ENCODE data around the gene ZC3H4. TPM values are rescaled to one million over a fixed set of nuclear protein-coding genes. Genes with fewer than 3 reads are reported as not detected.
"Not testable (repeated sequence)": the region's sequence is repeated elsewhere in the genome, so short reads cannot be mapped to it uniquely, and the experiment has no call there.

Gene ZC3H4
- total RNA-seq, 2 experiments from 2014 or later, result 77.1 to 78.6 TPM

DNA sequence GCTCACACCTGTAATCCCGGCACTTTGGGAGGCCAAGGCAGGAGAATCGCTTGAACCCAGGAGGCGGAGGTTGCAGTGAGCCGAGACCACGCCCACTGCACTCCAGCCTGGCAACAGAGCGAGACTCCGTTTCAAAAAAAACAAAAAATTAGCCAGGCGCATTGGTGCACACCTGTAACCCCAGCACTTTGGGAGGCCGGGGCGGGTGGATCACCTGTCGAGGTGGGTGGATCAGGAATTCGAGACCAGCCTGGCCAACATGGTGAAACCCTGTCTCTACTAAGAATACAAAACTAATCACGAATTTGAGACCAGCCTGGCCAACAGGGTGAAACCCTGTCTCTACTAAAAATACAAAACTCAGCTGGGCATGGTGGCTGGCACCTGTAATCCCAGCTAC is 35.2 kb downstream of the ZC3H4 start:
- CTCF ChIA-PET, result interaction anchor here (0.8 to 5.4 kb wide), 10 partner anchors 13 to 166 kb away, joined by 3 to 82 read pairs (median 8); partner anchors contain the start of genes SAE1 and ZC3H4
- POLR2A ChIA-PET, result interaction anchor here (0.9 kb wide), 1 partner anchor 166 kb away, joined by 5 read pairs; no protein-coding TSS in a partner anchor
- not testable (repeated sequence) for H3K27ac Mint-ChIP-seq; H3K4me1 Mint-ChIP-seq (ENCODE audit: low read depth); H3K9me3 Mint-ChIP-seq; H3K27me3 Mint-ChIP-seq; H3K4me3 Mint-ChIP-seq; DNase-seq
- intact Hi-C loops (cut with micrococcal nuclease), result loop anchor here (2.0 kb wide), 1 partner anchor 34 kb away; the partner anchor contains the start of gene ZC3H4
- peaks cover 45% of the 10 kb centered on the region for H3K36me3 Mint-ChIP-seq

GRCh38 chr19:47075941-47076340 is 37.6 kb downstream of the ZC3H4 start:
- no peak for DNase-seq
- Mint-ChIP-seq H3K36me3 (peaks cover 48% of the 10 kb centered on the region), H3K4me1 (ENCODE audit: low read depth) (peaks cover 3% of the 10 kb centered on the region), H3K9me3 (no peaks in the 10 kb centered on the region), H3K4me3 (no peak overlapping the region), H3K27me3 (no peaks in the 10 kb centered on the region), H3K27ac (no peak overlapping the region)
- ChIA-PET POLR2A (no interaction called here), CTCF (interaction anchor here (1.3 kb wide), 1 partner anchor 50 kb away, joined by 6 read pairs; no protein-coding TSS in a partner anchor)
- intact Hi-C loops (cut with micrococcal nuclease), result no loop called here

DNA sequence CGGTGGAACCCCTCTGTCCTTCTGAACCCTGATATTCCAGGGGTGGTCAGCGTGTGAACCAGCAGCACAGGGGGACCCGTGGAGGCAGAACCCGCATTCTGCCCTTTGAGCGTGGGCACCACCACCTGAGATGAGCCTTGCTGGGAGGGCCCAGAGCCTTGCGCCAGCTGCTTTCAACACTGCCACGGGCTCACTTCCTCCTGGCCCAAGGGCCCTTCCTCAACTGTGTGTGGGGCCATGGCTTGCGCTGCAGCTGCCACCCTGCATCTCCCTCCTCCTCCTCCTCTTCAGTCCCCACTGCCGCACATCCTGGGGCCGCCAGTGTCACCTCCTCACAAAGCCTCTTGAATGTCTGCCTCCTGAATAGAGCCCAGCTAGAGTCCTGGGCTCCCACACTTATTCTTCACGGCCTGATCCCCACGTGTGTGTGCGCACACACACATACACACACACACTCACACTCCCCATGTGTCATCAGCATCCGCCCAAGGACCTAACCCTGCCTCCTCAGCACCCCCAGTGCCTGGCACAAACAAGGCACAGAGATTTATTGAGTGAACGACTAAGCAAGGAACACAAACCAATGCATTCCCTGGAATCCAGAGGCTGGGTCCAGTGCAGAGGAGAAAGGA is 38.3 kb downstream of the ZC3H4 start:
- ChIA-PET POLR2A (no interaction called here), CTCF (interaction anchor here (1.0 to 1.3 kb wide), 2 partner anchors 50 to 169 kb away, joined by 3 to 6 read pairs; no protein-coding TSS in a partner anchor)
- H3K27me3 Mint-ChIP-seq, result no peaks in the 10 kb centered on the region
- peaks cover 3% of the 10 kb centered on the region for H3K4me1 Mint-ChIP-seq (ENCODE audit: low read depth)
- H3K36me3 Mint-ChIP-seq, result peaks cover 50% of the 10 kb centered on the region
- intact Hi-C loops (cut with micrococcal nuclease), result no loop called here
- no peak for DNase-seq
- H3K27ac Mint-ChIP-seq, result peak overlapping the region; percentile 36
- no peak overlapping the region for H3K4me3 Mint-ChIP-seq
- H3K9me3 Mint-ChIP-seq, result no peaks in the 10 kb centered on the region

- Mint-ChIP-seq H3K9me3 (no peaks in the 10 kb centered on the region), H3K27me3 (no peaks in the 10 kb centered on the region), H3K4me3 (no peak overlapping the region), H3K36me3 (peaks cover 52% of the 10 kb centered on the region), H3K27ac (no peak overlapping the region), H3K4me1 (ENCODE audit: low read depth) (peaks cover 3% of the 10 kb centered on the region)
- CTCF ChIA-PET, result interaction anchor here (1.0 kb wide), 1 partner anchor 170 kb away, joined by 3 read pairs; no protein-coding TSS in a partner anchor
- intact Hi-C loops (cut with micrococcal nuclease), result no loop called here
- POLR2A ChIA-PET, result no interaction called here
- no peak for DNase-seq
These were observed 39.0 kb downstream of the ZC3H4 start for GRCh38 chr19:47074621-47075020.

GRCh38 chr19:47073574-47073973 is 40.0 kb downstream of the ZC3H4 start:
- H3K27me3 Mint-ChIP-seq, result no peaks in the 10 kb centered on the region
- DNase-seq, result no peak
- H3K4me3 Mint-ChIP-seq, result no peak overlapping the region
- H3K4me1 Mint-ChIP-seq (ENCODE audit: low read depth), result peaks cover 3% of the 10 kb centered on the region
- H3K27ac Mint-ChIP-seq, result no peak overlapping the region
- H3K9me3 Mint-ChIP-seq, result no peaks in the 10 kb centered on the region
- peaks cover 53% of the 10 kb centered on the region for H3K36me3 Mint-ChIP-seq
- intact Hi-C loops (cut with micrococcal nuclease), result no loop called here
- CTCF ChIA-PET, result no interaction called here
- POLR2A ChIA-PET, result no interaction called here

DNA sequence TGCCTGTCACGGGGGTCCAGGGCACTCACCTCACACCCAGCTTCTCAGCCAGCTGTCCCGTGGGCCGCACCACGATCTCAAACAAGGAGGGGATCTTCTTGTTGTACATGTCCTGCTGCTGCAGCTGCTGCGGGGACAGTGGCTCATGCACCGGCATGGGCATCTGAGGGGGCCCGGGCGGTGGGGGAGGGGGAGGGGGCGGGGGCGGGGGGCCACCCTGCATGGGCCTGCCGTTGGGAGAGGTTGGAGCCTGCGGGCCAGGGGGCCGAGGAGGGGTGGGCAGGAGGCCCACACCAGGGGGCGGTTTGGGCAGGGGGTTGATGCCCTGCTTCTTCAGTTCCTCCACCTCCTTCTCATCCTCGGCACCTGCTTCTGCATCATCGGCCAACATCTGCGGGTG is 41.3 kb downstream of the ZC3H4 start:
- Mint-ChIP-seq H3K9me3 (no peaks in the 10 kb centered on the region), H3K27ac (no peak overlapping the region), H3K27me3 (no peaks in the 10 kb centered on the region), H3K4me1 (ENCODE audit: low read depth) (peaks cover 3% of the 10 kb centered on the region), H3K4me3 (no peak overlapping the region), H3K36me3 (peaks cover 52% of the 10 kb centered on the region)
- ChIA-PET POLR2A (no interaction called here), CTCF (no interaction called here)
- intact Hi-C loops (cut with micrococcal nuclease), result no loop called here
- DNase-seq, result no peak

DNA sequence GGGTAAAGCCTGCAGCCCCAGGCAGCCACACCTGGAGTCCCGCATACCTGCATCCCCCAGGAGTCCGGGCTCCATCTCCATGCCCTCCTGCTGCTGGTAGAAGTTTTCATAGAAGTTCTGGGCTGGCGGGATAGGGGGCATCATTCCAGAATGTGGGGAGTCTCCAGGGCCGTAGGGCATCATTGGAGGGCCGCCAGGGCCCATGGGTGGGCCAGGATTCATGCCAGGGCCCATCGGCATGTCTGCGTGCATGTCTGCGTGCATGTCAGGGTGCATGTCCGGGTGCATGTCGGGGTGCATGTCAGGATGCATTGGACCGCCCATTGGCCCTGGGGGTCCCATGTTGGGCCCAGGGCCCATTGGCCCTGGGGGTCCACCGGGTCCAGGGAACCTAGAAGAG is 41.8 kb downstream of the ZC3H4 start:
- POLR2A ChIA-PET, result no interaction called here
- H3K27me3 Mint-ChIP-seq, result no peaks in the 10 kb centered on the region
- no peak overlapping the region for H3K27ac Mint-ChIP-seq

GRCh38 chr19:47070756-47071155 is 42.8 kb downstream of the ZC3H4 start:
- H3K9me3 Mint-ChIP-seq, result no peaks in the 10 kb centered on the region
- H3K4me1 Mint-ChIP-seq (ENCODE audit: low read depth), result peaks cover 3% of the 10 kb centered on the region
- ChIA-PET POLR2A (no interaction called here), CTCF (interaction anchor here (1.9 kb wide), 1 partner anchor 58 kb away, joined by 5 read pairs; no protein-coding TSS in a partner anchor)
- peaks cover 40% of the 10 kb centered on the region for H3K36me3 Mint-ChIP-seq
- no peak overlapping the region for H3K27ac Mint-ChIP-seq
- no peaks in the 10 kb centered on the region for H3K27me3 Mint-ChIP-seq
- intact Hi-C loops (cut with micrococcal nuclease), result no loop called here
- DNase-seq, result no peak
- H3K4me3 Mint-ChIP-seq, result no peak overlapping the region

More for the DNA sequence above, 41.8 kb downstream of the ZC3H4 start:
- Mint-ChIP-seq H3K4me3 (no peak overlapping the region), H3K9me3 (no peaks in the 10 kb centered on the region), H3K4me1 (ENCODE audit: low read depth) (peaks cover 3% of the 10 kb centered on the region), H3K36me3 (peaks cover 47% of the 10 kb centered on the region)
- CTCF ChIA-PET, result no interaction called here
- intact Hi-C loops (cut with micrococcal nuclease), result no loop called here
- DNase-seq, result no peak

DNA sequence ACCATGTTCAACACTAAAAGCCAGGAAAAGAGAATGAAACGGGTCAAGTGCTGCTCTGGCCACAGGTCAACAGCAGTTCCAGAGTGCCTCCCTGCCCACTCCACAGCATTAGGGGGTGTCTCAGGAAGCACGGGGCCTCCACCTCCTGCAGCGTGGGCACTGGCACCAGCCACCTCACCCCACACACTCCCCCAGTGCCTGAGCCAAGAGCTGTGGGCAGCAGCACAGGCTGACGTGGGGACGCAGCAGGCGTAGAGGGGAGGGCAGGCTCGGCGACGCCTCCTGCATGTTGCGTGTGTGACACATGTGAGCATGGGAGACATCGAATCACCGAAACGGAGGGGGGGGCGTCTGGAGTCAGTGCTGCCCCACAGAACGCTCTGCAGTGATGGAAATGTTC is 43.8 kb downstream of the ZC3H4 start:
- Mint-ChIP-seq H3K4me1 (ENCODE audit: low read depth) (no peaks in the 10 kb centered on the region), H3K27ac (no peak overlapping the region), H3K27me3 (no peaks in the 10 kb centered on the region), H3K36me3 (peaks cover 34% of the 10 kb centered on the region), H3K9me3 (no peaks in the 10 kb centered on the region), H3K4me3 (no peak overlapping the region)
- DNase-seq, result no peak
- intact Hi-C loops (cut with micrococcal nuclease), result no loop called here
- POLR2A ChIA-PET, result no interaction called here
- CTCF ChIA-PET, result interaction anchor here (0.9 to 1.9 kb wide), 3 partner anchors 57 to 316 kb away, joined by 3 to 5 read pairs (median 3); no protein-coding TSS in a partner anchor

DNA sequence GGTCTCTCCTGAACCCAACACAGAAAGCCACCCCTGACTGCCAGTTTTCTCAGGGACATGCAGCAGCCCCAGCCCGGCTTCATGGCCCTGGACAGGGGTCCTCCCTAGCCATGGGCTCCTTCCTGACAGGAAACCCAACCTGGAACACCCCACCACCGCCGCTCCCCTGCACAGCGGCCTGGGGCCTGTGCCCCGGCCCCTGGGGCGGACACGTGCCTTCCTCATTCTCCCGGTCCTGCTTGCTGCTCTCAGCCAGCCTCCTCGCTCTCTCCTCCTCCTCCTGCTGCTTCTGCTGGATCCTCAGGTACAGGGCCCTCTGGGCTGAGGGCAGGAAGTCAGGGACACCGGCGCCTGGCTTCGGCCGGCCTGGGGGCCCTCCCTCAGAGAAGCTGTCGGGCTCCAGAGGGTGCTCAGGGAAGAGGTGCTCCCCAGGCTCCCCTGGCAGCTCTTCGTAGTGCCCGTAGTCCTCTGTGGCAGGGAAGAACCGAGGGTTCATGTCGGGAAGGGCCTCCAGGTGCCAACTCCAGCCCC is 44.6 kb downstream of the ZC3H4 start:
- intact Hi-C loops (cut with micrococcal nuclease), result no loop called here
- ChIA-PET CTCF (interaction anchor here (1.3 to 1.9 kb wide), 2 partner anchors 56 to 81 kb away, joined by 3 to 5 read pairs; no protein-coding TSS in a partner anchor), POLR2A (no interaction called here)
- Mint-ChIP-seq H3K27me3 (no peaks in the 10 kb centered on the region), H3K9me3 (no peaks in the 10 kb centered on the region), H3K4me3 (no peak overlapping the region), H3K27ac (no peak overlapping the region), H3K36me3 (peaks cover 32% of the 10 kb centered on the region), H3K4me1 (ENCODE audit: low read depth) (no peaks in the 10 kb centered on the region)
- no peak for DNase-seq

GRCh38 chr19:47068246-47068645 is 45.3 kb downstream of the ZC3H4 start:
- ChIA-PET CTCF (interaction anchor here (0.9 kb wide), 1 partner anchor 281 kb away, joined by 3 read pairs; the partner anchor contains the start of gene DHX34), POLR2A (interaction anchor here (0.5 kb wide), 1 partner anchor 9 kb away, joined by 3 read pairs; no protein-coding TSS in a partner anchor)
- Mint-ChIP-seq H3K27me3 (no peaks in the 10 kb centered on the region), H3K4me1 (ENCODE audit: low read depth) (no peaks in the 10 kb centered on the region), H3K27ac (no peak overlapping the region), H3K4me3 (no peak overlapping the region), H3K9me3 (no peaks in the 10 kb centered on the region), H3K36me3 (peaks cover 33% of the 10 kb centered on the region)
- intact Hi-C loops (cut with micrococcal nuclease), result no loop called here
- no peak for DNase-seq

GRCh38 chr19:47067215-47067847 is 46.2 kb downstream of the ZC3H4 start:
- Mint-ChIP-seq H3K9me3 (no peaks in the 10 kb centered on the region), H3K4me3 (no peak overlapping the region), H3K27me3 (no peaks in the 10 kb centered on the region), H3K27ac (no peak overlapping the region), H3K36me3 (peaks cover 29% of the 10 kb centered on the region), H3K4me1 (ENCODE audit: low read depth) (no peaks in the 10 kb centered on the region)
- intact Hi-C loops (cut with micrococcal nuclease), result no loop called here
- no peak for DNase-seq
- ChIA-PET CTCF (interaction anchor here (0.9 kb wide), 1 partner anchor 282 kb away, joined by 3 read pairs; the partner anchor contains the start of gene DHX34), POLR2A (interaction anchor here (0.5 kb wide), 1 partner anchor 8 kb away, joined by 3 read pairs; no protein-coding TSS in a partner anchor)
